NCI-H446 (cell line): Measurements from ENCODE around the gene THAP3.

Experiments used
- DNase-seq, 2 experiments: peaks; one replicate each; lab custom pipeline; 2025; lab: John Stamatoyannopoulos, UW

THAP3 gene

GRCh38 chr1:6612641-6613360 lies 11.9 kb upstream of the THAP3 start:
- peak; percentile 60 to 66 for DNase-seq

GRCh38 chr1:6613361-6614018 lies 11.2 kb upstream of the THAP3 start, which contains the start of gene PHF13:
PHF13 (plus strand) TSS chr1:6613731; CDS start chr1:6614067, 336 bp downstream.
- peak; percentile 99 to 100 for DNase-seq

- peak in 1 of 2 experiments; percentile 39 for DNase-seq
These were observed 10.4 kb upstream of the THAP3 start for GRCh38 chr1:6614019-6614928.

- DNase-seq, result no peak
These were observed 9.5 kb upstream of the THAP3 start for GRCh38 chr1:6614929-6615785.

- no peak for DNase-seq
These were observed 5.6 kb upstream of the THAP3 start for GRCh38 chr1:6619045-6619444.

GRCh38 chr1:6621429-6622391 lies 3.0 kb upstream of the THAP3 start:
- no peak for DNase-seq

GRCh38 chr1:6622396-6623152 lies 2.1 kb upstream of the THAP3 start:
- no peak for DNase-seq

- DNase-seq, result no peak
These were observed 1.3 kb upstream of the THAP3 start for GRCh38 chr1:6623269-6623965.

GRCh38 chr1:6625584-6626149 lies 999 bp downstream of the THAP3 start:
- no peak for DNase-seq

- DNase-seq, result no peak
These were observed 2.4 kb downstream of the THAP3 start for GRCh38 chr1:6627031-6627430.

GRCh38 chr1:6627841-6628545 lies 3.3 kb downstream of the THAP3 start:
- DNase-seq, result no peak

GRCh38 chr1:6628971-6629479 lies 4.4 kb downstream of the THAP3 start:
- no peak for DNase-seq

GRCh38 chr1:6630027-6630426 lies 5.4 kb downstream of the THAP3 start:
- no peak for DNase-seq

- DNase-seq, result no peak
These were observed 6.4 kb downstream of the THAP3 start for GRCh38 chr1:6631058-6631457.

- no peak for DNase-seq
These were observed 8.2 kb downstream of the THAP3 start for GRCh38 chr1:6632588-6633514.

- no peak for DNase-seq
These were observed 9.8 kb downstream of the THAP3 start for GRCh38 chr1:6634371-6635052.
